ENCODE results near the gene NANOS2.
"Not testable (repeated sequence)": the region's sequence is repeated elsewhere in the genome, so short reads cannot be mapped to it uniquely, and the experiment has no call there.

The NANOS2 gene

DNA sequence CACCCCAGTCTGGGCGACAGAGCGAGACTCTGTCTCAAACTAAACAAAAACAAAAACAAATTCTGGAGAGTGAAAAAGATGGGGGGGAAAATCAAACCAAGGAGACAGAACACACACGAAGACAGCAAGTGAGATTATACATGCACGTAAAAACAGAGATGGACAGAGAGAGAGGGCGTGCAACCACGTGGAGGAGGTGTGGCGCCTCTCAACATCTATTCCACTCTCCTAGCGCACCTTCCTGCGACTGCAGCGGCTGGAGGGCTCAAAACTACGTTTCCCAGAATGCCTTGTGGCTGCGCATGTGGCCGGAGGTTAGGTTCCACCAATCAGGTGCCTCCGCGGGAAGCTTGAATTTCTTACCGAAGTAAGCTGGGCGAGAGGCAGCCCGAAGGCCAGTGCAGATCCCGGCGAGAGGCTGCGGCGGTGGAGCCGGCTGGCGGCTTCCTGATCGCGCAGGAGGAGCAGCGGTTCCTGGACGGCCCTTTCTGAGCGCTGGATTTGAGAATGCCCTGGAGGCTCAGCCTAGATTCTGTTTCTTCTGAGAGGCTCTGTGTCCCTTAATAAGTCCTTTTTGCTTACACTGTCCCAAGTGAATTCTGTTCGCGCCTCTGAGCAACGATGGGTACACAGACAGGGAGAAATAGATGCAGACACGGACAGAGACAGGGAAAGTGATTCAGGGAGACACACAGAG is 13.1 kb upstream of the NANOS2 start:
- DNase-seq = peak; percentile 88 to 94

DNA sequence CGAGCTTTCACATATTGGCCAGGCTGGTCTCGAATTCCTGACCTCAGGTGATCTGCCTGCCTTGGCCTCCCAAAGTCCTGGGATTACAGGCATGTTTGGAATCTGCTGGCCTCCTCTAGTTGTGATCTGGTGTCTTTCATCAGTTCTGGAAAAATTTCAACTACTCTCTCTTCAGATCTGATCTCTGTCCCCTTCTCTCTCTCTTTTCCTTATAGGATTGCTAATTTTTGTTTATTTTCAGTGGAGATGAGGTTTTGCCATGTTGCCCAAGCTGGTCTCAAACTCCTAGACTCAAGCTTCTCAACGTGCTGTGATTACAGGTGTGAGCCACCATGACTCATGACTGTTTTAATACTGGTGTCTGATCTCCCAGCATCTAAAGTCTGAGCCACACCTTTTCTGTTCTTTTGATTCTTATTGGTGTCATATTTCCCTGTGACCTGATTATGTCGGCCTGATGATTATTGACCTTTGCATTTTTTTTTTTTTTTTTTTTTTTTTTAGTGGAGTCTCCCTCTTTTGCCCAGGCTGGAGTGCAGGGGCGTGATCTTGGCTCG is 10.4 kb upstream of the NANOS2 start:
- no peak for DNase-seq

DNA sequence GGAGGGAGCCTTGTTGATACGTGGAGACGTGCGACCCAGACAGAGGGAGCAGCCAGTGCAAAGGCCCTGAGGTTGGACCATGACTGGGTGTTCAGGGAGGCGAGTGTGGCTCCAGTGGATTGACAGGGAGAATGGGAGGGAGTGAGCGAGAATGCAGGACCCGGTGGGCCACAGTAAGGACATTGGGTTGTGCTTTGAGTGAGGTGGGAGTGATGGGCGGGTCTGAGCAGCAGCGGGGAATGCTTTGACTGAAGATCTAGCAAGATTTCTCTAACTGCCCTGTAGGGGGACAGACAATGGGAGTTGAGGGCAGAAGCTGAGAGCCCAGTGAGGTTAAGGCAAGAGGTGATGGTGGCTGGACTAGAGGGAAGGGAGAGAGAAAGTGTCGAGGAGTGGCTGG is 7.7 kb upstream of the NANOS2 start:
- DNase-seq = peak in 1 of 2 donors; percentile 6

DNA sequence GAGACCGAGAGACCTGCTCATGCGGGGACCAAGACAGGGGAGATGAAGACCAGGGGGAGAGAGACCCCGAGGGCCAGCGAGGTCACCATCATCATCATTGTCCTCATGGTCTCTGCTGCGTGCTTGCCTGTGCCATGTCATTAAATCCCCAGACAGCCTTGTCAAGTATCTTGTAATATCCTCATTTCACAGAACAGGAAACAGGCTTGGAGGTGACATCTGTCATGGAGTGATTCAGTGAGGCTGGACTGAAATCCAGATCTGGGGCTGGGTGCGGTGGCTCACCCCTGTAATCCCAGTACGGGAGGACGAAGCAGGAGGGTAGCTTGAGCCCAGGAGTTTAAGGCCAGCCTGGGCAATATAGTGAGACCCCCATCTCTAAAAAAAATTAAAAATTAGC is 5.9 kb upstream of the NANOS2 start:
- peak in 1 of 2 donors; percentile 8 for DNase-seq

DNA sequence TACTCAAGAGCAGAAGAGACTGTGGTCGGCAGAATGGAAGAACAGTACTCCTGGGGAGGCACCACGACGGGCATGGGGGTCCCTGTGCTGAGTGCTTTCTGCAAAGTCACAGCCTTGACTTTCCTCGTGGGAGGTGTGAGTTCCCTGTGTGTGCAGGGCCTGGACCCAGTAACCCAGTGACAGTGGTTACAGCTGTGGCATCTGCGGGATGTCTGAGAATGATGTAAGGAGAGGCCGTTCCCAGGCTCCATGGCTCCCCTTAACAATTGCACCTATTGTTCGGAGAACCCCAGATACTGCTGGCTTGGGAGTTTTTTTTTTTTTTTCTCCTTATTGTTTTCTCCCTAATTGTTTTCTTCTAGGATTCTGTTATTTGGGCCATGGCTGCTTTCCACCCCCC is 5.1 kb upstream of the NANOS2 start:
- DNase-seq = no peak

DNA sequence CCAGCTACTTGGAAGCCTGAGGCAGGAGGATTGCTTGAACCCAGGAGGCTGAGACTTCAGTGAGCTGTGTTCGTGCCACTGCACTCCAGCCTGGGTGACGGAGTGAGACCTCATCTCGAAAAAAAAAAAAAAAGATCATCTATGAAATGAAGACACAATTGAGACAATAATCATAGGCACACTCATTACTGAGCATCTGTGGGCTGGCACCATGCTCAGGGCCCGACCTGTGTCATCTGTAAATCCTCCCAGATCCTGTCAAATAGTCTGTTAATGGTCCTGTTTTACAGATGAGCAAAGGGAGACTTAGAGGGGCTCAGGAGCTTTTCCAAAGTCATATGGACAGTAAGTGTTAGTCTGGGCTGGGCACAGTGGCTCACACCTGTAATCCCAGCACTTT is 4.1 kb upstream of the NANOS2 start:
- DNase-seq = no peak

DNA sequence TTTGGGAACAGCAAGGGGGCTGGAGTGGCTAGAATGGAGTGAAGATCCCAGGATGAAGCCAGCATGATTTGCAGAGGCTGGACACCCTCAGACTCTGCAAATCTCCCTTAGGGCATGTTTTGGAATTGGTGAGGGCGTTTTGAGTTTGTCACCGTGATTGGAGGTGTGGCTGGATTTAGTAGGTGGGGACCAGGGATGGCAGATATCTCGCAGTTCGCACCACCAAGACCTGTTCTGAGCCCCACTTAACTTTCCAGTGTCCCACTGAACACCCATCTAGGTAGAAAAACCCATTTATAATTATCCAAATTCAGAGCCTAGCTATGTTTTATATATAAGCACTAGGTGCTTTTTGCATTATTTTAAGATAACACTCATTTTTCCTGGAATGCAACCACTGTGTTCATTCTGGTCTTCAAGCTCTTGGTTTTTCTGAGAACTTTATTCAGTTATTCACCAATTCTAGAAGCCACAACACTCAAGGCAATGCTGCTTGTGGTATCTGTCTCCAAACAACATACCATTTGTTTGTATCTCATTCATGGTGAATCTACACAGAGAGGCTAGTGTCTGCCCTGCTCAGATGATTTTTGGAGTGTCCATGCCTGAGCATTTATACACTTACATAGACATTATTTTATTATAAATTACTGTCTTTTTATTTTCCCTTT is 3.0 kb upstream of the NANOS2 start:
- DNase-seq = no peak

DNA sequence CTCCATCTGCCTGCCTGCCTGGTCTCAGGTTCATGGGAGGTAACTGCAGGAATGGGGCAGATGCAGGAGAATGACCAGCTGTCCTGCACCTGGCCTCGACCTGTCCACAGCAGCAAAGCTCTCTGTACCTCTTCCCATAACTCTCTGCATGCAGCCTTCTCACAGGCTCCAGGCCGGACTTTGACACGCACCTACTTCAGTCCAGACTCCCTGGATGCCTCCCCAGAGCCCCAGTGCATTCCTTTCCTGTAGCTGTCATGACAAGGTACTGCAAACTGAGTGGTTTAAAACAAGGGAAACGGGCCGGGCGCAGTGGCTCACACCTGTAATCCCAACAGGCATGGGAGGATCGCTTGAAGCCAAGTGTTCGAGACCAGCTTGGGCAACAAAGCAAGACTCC is 3.3 kb downstream of the NANOS2 start:
- no peak for DNase-seq

DNA sequence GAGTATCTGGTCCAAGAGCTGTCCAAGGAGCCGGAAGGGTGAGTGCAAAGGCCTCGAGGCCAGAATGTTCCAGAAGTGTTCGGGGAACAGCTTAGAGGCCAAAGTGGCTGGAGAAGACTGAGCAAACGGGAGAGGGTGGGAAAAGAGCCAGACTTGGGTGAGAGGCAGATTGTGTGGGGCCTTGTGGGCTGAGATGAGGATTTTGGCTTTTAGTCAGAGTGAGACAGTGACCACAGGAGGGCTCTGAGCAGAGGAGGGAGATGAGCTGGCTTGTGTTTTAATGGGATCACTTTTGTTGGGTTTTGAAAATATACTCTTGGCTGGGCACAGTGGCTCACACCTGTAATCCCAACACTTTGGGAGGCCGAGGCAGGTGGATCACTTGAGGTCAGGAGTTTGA is 5.6 kb downstream of the NANOS2 start:
- no peak for DNase-seq

DNA sequence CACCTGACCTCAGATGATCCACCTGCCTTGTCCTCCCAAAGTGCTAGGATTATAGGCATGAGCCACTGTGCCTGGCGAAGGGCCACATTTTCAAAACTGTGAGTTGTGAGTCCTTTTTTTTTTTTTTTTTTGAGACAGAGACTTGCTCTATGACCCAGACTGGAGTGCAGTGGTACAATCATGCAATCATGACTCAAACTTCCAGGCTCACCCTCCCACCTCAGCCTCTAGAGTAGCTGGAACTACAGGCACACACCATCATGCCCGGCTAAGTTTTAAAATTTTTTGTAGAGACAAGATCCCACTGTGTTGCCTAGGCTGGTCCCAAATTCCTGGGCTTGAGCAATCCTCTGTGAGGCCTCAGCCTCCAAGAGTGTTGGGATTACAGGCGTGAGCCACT is 8.4 kb downstream of the NANOS2 start:
- peak; percentile 41 to 75 for DNase-seq

DNA sequence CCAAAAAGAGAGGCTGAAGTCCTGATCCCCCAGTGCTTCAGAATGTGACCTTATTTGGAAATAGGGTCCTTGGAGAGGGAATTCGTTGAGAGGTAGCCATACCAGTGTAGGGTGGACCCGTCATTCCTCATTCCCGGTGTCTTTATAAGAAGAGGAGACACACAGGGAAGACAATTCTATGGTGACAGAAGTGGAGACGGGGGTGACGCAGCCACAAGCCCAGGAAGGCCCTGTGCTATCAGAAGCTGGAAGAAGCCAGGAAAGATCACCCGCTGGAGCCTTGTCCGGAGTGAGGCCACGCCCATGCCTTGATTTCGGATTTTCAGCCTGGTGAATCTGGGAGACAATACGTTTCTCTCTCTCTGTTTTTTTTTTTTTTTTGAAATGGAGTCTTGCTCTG is 9.6 kb downstream of the NANOS2 start:
- DNase-seq = no peak

DNA sequence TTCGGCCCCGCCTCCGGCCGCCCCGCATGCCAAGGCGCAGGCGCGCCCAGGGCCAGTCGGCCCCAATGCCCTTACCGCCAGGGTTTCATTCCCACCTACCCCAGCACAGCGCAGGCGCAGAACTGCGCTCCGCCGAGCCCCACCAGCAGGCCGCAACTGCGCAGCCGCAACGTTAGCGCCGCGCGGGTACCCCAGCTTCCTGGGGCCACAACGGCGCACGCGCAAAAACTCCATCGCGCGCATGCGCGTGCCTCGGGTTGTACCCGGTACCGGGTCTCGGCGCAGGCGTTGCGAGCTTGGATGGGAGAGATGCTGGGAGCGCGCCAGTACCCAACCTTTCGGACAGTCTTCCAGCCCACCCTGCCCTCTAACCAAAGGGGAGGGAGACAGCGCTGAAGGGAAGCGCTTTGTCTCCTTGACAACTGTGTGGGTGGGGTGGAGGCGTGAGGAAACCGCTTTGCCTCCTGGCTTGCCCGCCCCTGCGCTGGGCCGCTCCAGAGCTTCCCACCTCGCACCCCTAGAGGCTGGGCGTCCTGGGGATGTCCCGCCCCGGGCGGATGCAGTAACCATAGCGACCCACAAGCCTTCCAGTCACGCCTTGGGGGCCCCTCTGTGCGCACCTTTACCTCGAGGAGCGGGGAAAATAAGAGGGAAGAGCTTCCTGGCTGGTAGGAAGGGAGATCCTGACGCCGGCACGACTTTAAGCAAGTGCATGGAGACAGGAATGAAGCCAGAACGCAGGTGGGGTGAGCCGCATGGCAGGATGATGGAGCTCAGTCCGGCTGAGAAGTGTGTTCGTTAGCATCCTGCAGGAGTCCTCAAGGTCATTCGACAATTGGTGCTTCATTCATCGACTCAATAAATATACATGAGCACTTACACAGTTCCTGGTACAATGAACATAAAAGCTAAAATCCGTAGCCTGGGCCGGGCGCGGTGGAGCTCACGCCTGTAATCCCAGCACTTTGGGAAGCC is 11.6 kb downstream of the NANOS2 start:
- DNase-seq = peak; percentile 99

DNA sequence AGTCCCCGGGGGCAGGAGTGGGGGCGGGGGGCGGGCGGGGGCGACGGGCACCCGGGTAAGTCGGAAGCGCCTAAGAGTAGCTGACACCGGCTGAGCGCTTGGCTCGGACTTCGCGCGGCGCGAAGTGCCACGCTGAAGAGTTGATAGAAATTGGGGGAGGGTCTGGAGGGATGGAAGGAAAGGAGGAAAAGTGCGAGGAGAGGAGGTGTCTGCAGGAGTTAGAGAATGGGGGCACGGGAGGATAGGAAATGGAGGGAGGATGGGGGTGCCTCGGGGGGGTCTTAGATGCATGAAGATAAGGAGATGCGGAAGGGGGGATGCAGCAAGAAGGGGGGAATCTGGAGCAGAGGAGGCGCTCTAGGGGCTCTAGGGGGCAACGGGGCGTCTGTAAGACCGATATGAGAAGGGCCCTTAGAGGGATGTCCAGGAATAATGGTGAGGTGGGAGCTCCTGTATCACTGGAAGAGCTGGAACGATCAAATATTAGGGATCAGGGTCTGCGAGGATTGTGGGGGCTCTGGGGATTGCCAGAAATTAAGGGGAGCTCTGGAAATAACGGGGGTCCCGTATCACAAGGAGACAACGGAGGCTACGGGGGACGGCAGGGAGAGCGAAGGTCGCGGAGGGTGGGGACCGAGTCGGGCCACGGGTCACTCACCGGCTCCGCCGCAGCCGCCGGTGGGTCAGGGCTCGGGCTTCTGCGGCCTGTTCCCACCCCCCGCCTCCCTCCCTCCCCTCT is 12.5 kb downstream of the NANOS2 start, which contains the start of gene MYPOP:
TSS of gene MYPOP (minus strand) at position 702 of the 739 bp plus-strand sequence. CDS start 840 bp downstream, outside the sequence.
- no peak for DNase-seq

DNA sequence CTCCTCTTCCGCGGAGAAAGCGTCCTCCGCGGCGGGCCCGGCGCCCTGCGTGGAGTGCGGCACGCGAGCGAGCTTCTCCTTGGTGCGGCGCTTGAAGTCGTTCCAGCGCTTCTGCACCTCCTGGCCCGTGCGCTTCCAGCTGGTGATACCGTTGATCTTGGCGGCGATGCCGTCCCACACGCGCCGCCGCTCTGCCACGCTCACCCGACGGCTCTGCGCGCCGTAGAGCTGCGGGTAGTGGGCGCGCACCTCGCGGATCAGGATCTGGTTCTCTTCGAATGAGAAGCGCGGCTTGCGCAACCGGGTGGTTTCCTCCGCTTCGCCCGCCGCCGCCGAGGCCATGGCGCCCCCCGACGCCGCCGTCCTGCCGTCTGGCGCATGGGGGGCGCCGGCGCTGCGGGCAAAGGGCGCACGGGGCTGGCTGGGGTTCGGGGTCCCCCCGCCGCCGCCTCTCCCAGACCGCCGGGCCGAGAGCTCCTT is 13.1 kb downstream of the NANOS2 start:
- DNase-seq = peak; percentile 18 to 54

DNA sequence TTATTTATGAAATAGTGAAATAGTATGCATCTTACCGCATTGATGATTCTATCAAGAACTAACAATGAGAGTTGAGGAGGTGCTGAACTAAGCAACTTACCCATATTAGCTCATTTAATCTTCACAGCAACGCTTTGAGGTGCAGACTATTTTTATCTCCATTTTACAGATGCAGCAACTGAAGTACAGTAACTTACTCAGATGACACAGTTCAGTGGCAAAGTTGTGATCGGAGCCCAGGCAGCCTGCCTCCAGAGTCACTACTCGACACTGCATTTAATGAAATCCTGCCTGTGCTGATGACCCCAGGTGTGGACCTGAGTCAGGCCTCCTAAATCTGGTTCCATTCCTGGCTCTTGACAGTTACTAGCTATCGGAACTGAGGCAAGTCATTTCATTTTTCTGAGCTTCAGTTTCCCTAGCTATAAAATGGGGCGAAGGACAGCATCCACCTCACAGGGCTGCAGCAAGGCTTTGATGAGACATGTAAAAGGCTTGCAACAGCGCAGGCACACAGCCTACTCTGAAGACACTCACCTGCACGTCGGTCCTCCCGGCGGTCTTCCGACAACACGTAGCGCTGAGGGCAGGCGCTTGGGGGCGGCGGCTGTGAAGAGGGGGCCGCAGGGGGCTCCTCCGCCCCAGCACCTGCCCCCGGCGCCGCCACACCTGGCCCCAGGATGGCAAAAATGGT is 13.7 kb downstream of the NANOS2 start:
- DNase-seq = no peak

DNA sequence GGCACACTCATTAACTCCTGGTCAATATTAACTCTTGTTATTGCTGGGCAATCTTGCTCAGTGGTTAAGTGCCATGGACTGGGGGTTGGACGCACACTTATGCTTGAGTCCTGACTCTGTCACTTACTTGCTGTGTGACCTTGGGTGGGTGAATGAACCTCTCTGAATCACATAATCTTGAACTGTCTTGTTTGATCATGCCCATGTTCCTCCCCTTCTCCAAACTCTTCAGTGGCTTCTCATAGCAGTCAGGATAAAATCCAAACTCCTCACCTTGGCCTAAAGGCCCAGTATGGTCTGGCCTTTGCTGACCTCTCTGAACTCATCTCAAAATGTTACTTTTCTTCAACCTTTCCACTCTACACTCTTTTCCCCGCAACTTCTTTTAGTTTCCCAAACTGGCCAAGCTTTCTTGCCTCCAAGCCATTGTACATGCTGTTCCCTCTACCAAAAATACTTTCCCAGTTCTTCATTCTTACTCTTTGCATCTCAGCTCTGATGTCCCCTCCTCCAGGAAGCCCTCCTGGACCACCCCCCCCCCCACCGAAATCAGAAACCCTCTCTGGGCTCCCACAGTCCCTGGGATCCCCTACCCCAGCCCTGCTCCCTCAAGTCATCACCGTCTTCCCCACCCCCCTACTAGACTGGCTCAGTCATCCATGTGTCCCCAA is 14.5 kb downstream of the NANOS2 start:
- DNase-seq = no peak

DNA sequence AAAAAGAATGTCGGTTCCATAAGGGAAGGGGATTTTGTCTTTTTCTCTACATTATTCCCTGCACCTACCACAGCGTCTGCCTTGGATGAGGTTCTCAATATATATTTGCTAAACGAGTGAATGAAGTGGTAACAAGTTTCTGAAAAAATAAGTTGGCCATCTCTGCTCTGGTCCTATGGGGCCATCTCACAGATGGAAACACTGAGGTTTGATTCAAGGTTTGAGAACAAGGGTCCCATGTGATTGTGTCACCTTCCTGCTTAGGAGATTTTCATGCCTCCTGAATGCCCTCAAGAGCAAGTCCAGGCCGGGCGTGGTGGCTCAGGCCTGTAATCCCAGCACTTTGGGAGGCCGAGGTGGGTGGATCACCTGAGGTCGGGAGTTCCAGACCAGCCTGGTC is 15.3 kb downstream of the NANOS2 start:
- no peak for DNase-seq

DNA sequence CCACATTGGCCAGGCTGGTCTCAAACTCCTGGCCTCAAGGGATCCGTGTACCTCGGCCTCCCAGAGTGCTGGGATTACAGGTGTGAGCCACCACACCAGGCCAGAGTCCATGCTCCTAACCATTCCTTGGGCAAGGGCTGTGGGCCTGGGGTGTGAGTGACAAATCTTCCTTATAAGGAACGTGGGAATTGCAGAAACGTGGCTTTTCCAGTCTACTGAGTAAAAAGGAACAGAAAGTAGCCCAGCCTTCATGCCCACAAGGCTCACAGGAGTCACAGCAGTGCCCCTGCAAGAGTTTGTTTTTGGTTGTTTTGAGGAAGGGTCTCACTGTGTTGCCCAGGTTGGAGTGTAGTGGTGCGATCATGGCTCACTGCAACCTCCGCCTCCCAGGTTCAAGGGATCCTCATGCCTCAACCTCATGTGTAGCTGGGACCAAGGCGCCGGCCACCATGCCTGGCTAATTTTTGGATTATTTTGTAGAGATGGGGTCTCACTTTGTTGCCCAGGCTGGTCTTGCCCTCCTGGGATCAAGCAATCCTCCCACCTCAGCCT is 17.2 kb downstream of the NANOS2 start:
- DNase-seq = peak in 1 of 2 donors; percentile 24

DNA sequence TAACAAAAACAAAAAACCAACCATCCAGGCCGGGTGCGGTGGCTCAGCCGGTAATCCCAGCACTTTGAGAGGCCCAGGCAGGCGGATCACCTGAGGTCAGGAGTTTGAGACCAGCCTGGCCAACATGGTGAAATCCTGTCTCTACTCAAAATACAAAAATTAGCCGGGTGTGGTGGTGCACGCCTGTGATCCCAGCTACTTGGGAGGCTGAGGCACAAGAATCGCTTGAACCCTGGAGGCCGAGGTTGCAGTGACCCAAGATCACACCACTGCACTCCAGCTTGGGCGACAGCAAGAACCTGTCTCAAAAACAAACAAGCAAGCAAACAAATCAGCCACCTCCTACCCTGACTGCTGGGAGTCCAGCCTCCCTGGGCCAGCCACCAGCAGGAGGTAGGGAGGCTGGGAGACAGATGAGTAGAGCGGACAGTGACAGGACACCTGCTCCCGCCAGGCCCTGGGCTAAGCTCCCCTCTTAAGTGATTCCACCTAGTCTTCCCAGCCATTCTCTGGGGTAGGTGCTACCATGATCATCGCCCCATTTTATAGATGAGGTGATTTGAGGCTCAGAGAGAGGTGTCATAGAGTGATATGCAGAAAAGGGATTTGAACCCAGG is 18.5 kb downstream of the NANOS2 start:
- not testable (repeated sequence) for DNase-seq

DNA sequence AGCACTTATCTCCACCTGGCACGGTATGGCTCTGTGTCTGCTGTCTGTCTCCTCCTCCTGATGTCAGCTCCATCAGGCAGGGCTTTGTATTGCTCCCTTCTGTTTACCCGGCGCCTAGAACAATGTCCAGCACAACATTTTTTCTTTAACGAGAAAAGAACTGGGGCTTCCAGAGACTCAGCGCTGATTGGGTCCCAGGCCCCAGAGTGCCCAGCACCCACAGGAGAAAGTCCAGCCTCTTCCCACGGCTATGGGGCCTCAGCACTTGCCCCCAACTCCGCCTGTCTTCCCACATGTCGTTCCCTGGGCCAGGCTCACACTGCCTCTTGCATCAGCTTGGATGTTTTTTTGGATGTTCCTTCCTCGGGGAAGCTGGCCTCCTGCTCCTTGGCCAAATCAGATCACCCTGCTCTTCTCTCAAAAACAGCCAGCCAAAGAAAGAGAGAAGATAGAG is 19.0 kb downstream of the NANOS2 start:
- DNase-seq = no peak
